HG02973 (cell line): ENCODE data around the gene APELA.

ENCODE experiments used
- ATAC-seq: cut with Tn5 transposase; IDR thresholded peaks from one replicate; pipeline ENCODE4 v1.9.1; 2021; ENCODE audit warnings: moderate library complexity; ENCODE audit not compliant: unreplicated experiment

Gene APELA, protein sequence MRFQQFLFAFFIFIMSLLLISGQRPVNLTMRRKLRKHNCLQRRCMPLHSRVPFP

DNA sequence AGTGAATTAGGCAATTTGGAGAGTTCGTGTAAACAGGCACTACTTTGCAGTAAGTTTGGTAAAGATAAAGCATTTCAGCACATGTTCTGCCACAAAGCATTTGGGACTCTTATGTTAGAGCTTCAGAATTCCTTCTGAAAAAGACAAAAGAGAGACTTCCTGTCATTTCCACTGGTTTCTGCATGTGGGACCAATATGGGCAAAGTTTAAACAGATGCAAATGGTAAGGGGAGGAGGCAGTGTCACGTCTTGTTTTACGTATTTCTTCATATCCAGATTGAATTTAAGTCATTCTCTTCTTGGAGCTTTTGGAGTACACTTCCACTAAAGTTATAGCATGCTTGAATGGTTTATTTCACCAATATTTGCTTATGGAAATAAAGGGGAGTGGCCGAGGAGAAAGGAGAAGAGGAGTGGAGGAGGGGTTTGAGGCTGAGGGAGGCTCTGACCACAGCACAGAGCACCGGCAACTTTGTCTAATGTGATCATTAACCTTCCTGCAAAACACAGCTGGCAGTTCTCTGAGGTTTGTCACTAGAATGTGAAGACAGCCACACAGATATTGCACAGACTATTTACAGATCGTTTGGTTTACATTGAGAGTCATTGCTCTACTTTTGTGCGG lies at the start of gene APELA:
Gene APELA, plus strand, starts transcription at position 479 of the 625 bp plus-strand sequence. CDS start 154 bp downstream, outside the sequence.
- peak; percentile 99 for ATAC-seq

DNA sequence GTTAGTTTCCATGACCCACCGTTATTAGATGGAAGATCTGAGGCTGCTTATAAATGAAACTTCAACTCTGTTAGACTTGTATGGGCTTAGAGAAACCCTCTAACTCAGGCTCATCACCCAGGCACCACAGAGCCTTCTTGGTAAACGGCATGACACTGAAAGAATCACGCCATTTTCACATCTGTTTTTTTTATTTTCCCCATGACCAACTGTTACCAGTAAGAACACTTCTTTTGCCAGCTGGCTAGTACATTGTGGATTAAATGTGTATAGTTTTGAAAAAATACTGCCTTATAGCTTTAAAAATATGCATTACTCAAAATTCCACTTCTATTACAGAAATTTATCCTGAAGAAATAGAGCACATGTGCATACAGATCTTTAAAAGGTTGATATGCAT lies 48.0 kb upstream of the APELA start:
- no peak for ATAC-seq

DNA sequence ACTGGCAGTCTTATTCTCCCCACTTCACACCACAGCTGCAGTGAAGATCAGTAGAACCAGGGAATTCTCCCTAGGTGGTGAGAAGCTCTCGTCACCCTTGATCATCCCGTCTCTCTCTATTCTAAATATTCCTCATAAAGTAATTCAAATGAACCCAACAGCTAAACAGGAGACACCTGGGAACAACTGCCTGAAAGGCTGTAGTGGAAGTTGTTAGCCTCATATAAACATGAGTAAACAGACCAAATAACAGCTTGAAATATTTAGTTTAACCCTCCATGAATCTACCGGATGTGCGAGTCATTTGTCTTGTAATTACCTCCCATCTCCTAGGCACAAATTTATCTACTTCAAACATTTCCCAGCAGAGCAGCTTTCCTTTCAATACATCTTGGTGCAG lies 30.4 kb upstream of the APELA start:
- ATAC-seq = no peak

DNA sequence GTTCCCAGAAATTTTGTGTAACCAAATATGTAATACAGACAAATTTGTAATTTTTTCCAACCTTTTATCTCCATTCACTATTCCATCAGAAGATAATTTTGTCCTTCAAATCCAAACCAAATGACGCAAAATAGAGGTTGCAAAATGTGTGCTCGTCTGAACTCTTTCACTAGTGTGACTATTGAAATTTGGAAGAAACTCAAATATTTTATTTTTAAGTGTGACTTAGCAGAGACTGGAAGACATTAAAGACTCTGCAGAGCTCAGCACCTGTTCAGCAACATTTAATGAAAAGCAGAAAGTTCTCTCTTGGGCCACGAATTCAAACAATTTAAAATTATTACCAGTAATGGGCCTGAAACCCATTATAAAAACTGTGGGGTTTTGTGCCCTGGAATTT lies 30.0 kb upstream of the APELA start:
- ATAC-seq = no peak

DNA sequence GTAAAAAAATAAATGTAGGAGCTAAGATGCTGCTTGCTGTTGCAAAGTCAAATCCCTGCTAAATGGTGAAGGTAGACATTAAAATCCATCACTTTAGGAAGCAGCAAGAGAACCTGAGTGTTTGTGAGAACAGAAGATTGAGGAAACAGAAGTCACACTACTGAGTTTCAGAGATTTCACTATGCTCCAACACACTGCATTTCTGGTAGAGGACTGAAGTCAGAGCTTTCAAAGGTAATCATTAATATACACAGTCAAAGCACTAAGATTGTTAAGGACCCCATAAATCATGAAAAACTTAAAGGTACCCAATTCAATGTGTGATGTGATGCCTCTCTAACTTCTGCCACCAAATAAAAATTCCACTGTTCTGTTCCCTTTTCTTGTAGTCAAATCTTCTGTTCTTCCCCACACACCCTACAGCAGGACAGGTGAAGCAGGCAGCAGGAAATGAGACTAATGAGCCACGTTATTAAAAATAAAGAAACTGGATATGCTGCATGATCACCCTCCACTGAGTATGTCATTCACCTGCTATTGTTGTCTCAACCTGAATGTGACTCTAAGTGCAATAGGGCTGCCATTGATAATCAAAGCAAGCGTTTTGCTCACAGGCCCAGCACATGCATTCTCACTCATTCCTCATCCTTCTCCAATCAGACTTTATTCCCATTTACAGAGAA lies 28.9 kb upstream of the APELA start:
- ATAC-seq = peak; percentile 72

DNA sequence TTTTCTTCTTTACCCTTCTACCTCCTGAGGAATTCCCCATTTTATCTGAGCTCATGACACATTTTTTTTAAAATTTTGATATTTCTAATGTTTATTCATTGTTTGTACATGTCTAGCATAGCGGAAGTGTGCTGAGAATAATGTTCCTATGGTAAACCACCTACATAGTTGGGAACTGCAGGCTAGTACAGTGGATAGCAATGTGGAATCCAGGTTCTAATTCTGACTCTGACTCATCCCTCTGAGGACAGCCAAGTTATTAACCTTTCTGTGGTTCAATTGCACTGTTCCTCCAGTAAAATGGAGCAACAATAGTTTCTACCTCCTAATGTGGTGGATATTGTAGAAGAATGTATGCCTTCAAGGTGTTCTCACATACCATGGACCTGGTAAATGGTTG lies 20.6 kb upstream of the APELA start:
- ATAC-seq = no peak

DNA sequence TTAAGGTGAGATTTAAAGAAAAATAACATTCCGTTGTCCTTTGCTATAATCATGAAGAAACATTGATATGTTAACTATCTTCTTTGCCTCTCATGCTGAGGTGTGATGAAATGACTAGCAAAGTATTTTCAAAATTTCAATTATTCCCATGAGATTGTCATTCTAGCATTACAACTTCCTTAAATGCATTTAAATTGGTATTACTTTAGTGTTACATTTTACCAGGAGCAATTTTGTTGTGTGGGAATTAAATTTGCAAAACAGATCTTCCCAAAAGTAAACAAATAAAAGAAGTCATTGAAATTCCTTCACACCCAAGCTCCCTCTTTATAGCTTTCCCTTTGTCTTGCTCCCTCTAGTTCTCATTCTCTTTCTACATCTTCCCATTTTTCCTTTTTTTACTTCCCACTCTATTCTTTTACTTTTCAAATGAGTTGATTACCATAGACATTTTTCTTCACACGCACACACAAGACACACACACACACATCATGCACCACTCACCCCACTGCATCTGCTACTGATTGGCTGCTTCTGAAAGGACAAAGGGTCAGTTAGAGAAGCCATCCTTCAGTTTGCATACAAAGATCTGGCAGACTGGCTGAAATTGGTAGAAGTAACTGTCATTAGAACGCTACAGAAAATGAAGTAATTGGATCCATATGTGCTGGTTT lies 10.0 kb upstream of the APELA start:
- ATAC-seq = no peak

DNA sequence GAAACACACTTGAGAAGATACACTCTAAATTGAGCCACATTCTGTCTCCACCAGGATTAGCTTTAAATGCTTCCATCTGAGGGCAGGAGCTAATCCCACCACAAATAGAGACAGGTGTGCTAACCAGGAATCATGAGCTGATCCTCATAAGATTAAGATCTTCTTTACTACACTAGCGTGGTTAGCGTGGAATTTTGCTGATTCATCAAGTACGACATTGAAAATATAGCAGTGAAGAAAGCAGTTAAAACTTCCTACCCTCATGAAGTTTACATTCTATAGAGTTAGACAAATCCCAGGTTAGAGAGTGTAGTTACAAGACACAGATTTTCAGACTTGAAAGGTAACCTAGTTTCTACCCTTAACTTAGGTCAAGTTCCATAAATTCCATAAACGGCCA lies 5.3 kb upstream of the APELA start:
- ATAC-seq = no peak

DNA sequence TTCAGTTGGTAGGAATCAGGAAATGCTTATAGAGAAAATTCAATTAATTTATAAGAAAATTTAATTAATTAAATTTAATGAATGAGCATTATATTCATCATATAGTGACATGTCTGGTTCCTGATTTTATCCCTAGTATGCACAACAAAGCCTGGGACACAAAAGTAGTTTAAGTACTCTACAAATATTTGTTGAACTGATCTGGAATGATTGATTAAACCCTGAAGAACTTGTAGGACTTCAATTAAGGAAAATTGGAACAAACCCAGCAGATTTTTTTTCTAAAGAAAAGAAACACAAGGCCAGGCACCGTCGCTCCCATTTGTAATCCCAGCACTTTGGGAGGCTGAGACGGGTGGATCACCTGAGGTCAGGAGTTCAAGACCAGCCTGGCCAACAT lies 4.5 kb upstream of the APELA start:
- ATAC-seq = no peak

DNA sequence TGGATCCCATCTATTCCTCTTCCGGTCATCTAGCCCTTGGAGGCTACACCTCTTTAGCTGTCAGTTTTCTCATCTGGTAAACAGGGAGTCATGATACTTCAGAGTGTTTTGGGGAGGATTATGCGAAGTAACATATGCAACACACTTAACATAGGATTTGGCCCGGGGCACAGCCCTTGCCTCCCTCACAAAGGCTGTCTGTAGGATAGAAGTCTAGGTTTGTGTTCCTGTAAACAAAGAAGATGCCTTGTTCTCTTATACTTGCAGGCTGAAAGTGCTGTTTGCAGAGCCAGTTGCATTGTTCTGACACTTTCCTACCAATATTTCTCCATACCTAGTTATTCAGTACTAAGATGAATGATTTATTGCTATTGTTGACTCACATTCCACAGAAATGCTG lies 2.2 kb upstream of the APELA start:
- no peak for ATAC-seq

DNA sequence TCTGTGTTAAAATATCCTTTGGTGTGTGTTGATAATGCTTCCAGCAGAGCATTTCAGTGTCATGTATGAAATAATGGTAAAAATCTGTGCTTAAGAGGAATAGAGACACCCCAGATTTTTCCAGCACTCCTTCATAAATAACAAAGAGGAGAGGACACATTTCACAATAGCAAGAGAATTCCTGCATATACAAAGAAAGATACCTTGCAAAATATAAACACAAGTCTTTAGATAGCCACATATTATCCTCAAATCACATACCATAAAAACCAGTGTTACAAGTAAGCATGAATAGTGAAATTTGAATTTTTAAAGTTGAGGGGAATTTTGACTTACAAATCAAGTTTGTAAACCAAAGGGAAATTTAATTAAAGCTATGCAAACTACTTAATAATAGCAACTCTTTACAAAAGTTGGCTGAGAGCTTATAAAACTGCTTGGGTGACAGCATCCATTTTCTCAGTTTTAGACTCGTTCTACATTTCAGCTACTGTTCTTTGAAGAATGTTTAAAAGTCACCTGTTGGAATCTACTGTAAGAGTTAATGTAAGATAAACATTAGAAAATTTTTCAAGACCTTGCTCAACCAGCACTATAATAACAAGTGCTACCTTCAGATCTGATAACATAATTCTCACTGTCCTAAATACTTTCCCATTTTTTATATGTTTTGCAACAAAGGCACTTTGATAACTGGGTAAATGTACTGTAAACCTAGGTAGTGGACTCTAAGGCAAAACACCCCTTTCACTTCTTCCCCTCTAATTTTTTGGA lies 3.7 kb downstream of the APELA start:
- no peak for ATAC-seq

DNA sequence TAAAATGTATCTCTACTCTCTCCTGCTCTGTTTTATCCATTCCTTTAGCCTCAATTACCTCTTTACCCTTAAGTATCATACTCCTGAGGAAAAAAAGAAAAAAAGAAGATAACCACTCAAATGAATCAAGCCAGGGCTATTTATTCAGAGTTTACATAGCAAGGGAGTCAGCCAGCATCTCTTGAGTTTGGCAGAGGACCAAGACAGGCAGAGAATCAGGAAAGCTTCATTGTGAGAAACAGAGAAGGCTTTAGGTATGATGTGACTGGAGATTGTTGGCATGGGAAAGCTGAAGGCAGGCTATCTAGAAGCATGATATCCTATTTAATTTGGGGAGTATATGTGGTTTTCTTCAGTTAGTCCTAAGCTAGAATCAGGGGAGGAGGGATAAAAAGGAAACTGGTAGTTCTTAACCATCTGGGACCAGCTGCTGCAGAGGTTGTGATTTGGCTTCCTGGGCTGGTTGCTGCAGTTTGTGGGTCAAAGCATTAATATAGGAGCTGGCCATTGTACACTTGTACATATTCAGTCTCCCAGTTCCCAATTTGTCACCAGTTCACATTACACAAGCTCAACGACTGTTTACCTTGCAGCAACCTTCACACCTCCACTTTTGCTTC lies 11.2 kb downstream of the APELA start:
- ATAC-seq = no peak

DNA sequence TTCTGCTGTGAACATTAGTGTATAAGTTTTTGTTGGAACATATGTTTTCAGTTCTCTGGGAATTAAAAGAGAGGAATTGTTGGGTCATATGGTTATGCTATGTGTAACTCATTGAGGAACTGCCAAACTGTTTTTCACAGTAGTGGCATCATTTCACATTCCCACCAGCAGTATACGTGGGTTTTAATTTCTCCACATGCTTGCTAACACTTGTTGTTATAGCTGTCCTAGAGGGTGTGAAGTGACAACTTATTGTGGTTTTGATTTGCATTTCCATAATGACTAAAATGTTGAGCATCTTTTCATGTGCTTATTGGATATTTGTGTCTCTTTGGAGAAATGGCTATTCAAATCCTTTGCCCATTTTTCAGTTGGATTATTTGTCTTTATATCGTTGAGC lies 13.7 kb downstream of the APELA start:
- no peak for ATAC-seq

DNA sequence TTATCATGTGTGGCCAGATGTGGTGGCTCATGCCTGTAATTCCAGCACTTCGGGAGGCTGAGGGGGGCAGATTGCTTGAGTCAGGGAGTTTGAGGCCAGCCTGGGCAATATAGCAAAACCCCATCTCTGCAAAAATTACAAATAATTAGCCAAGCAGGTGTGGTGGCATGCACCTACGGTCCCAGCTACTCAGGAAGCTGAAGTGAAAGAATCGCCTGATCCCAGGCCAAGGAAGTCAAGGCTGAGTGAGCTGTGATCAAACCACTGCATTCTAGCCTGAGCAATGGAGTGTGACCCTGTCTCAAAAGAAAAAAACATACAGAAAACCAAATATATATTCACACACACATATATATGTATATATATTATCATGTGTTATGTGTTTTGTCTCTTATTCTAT lies 15.0 kb downstream of the APELA start:
- ATAC-seq = peak; percentile 75

DNA sequence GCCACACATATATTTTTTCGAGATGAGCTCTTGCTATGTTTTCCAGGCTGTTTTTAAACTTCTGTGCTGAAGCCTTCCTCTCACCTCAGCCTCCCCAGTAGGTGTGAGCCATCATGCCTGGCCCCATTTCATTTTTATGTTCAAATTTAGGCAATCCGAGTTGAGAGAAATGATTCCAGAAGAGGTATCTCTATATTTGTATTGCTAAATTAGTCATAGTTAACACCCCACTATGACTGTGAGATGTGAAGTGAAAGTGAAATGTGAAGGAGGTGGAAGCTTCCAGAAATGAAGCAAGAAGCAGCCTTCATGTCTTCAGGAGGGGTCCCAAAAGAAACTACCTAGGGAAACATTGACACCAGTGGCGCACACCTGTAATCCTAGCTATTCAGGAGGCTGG lies 17.7 kb downstream of the APELA start:
- ATAC-seq = peak; percentile 80

DNA sequence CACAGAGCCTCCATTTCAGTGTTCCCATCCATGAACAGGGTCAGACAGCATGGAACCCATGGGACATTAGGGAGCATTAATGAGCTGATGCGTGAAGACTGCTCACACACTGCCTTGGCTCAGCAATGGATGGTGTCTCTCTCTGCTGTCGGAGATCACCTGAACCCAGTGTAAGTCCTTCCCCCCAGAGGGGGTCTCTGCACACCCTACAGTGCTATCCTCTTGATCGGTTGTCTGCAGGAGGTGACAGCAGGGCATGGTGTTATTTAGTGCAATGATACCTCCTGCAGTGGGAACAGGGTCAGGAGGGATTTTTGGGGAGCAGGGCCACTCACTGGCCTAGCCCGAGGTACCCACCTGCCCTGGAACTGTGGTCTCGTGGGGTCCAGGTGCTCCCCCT lies 25.6 kb downstream of the APELA start:
- ATAC-seq = no peak

DNA sequence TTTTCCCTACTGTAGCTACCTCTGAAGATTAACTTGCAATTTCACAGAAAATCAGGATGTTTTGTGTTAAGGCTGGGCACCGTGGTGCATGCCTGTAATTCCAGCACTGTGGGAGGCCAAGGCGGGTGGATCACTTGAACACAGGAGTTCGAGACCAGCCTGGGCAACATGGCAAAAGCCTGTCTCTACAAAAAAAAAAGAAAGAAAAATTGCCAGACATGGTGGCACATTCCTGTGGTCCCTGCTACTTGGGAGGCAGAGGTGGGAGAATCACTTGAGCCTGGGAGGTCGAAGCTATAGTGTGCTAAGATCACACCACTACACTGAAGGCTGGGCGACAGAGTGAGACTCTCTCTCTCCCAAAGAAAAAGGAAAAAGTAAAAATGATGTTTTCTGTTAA lies 27.4 kb downstream of the APELA start:
- no peak for ATAC-seq

DNA sequence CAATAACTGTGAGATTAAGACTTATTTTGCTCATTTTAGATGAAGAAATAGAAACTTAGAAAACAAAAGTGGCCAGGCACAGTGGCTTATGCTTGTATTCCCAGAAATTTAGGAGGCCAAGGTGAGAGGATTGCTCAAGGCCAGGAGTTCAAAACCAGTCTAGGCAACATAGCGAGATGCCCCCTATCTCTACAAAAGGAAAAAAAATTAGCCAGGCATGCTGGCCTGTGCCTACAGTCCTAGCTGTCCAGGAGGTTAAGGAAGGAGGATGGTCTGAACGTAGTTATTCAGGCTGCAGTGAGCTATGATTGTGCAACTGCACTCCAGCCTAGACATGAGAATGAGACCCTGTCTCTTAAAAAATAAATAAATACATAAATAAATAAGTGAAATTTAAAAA lies 28.0 kb downstream of the APELA start:
- no peak for ATAC-seq

DNA sequence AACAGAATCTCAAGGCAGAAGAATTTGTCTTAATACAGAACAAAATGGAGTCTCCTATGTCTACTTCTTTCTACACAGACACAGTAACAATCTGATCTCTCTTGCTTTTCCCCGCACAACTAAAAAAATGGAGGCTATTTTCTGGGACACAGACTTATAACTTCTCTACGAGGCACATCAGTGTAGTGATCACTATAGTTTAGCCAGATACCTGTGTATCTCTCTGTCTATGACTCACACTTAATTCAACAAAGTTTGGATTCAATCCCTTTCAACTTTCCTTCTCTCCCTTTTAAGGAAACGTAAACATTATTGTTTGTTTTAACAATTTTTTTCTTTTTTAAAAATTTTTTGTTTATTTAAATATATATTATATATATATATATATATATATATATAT lies 29.4 kb downstream of the APELA start:
- ATAC-seq = no peak

DNA sequence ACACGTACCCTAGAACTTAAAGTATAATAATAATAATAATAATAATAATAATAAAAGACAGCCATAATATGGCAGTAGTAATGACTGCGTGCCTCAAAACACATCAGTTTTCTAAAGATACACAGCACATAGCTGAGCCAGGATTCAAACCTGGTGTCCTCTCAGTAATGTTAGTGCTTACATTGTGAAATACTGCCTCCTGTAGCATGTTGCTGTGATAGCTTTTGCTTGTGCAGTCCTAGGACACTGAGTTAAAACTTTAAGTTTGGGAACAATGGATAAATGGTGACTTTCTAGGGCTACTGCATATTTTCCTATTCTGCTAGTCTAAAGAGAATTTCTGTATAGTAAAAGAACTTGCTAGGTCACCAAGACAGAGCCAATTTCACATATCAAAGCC lies 36.5 kb downstream of the APELA start:
- ATAC-seq = peak; percentile 65

DNA sequence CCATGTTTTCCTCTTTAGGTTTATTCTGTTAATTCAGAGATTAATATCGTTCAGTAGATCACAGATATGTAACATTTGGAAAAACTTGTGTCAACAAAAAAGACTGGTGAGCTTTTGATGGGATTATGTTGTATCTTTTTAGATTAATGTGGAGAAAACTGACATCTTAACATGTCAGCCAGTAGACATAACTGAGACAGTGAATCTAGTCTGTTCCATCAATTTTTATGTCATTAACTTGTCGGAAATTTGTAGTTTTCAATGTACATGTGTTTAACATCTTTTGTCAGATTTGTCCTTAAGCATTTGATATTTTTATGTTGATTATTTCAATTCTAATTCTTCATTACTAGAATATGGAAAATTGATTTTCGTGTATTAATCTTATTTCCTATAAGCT lies 42.0 kb downstream of the APELA start:
- ATAC-seq = no peak
